ENCODE data around the gene MED27. TPM values are rescaled to one million over a fixed set of nuclear protein-coding genes. Genes with fewer than 3 reads are reported as not detected.

The MED27 gene
- total RNA-seq, 4 donors from 2014 or later: 8.2 to 18.9 (median 11.8) TPM

DNA sequence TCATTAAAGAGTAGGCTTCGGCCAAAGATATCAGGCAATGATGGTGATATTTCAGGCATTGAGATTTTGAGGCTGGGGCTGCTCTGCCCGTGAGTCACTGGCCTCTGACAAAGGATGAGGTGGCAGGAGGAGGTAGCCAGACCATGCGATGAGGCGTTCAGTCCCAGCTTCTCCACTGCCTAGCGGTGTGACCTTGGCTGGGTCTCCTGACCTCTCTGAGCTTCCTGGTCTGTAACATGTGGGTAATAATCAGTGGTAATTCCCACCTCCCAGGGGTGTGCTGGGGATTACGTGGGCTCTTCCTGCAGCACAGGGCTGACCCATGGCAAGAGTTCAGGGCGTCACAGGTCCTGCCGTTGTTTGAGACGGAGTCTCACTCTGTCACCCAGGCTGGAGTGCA, 266.6 kb downstream of the MED27 start:
- DNase-seq (ENCODE audit: low spot score in 2 of 2): no peak

GRCh38 chr9:131812116-131812790, 267.4 kb downstream of the MED27 start:
- Histone ChIP-seq H3K27ac (no peak overlapping the region), H3K27me3 (peaks cover 0 to 73% of the 10 kb centered on the region in 2 donors), H3K4me1 (peaks cover 0 to 6% (median 0%) of the 10 kb centered on the region in 4 donors), H3K4me3 (no peak overlapping the region), H3K36me3 (no peaks in the 10 kb centered on the region), H3K9me3 (no peaks in the 10 kb centered on the region)
- DNase-seq (ENCODE audit: low spot score in 2 of 2): no peak
- TF ChIP-seq POLR2A (IDR thresholded peaks at IDR 0.05): no peak
- TF ChIP-seq CTCF (IDR thresholded peaks at IDR 0.05): no peak
- no peak for TF ChIP-seq EP300 (IDR thresholded peaks at IDR 0.05)
- 82 to 86% methylated on average over 14 to 23 of the region's 23 CpGs for WGBS, 2 donors

More for the DNA sequence above, 266.6 kb downstream of the MED27 start:
- 55 to 80% methylated on average over 8 to 9 of the region's 9 CpGs for WGBS, 2 donors
- no peak for TF ChIP-seq CTCF (IDR thresholded peaks at IDR 0.05)
- TF ChIP-seq POLR2A (IDR thresholded peaks at IDR 0.05): no peak
- no peak for TF ChIP-seq EP300 (IDR thresholded peaks at IDR 0.05)
- Histone ChIP-seq H3K4me1 (no peaks in the 10 kb centered on the region), H3K9me3 (no peaks in the 10 kb centered on the region), H3K4me3 (no peak overlapping the region), H3K27ac (no peak overlapping the region), H3K36me3 (no peaks in the 10 kb centered on the region), H3K27me3 (peaks cover 0 to 71% of the 10 kb centered on the region in 2 donors)

DNA sequence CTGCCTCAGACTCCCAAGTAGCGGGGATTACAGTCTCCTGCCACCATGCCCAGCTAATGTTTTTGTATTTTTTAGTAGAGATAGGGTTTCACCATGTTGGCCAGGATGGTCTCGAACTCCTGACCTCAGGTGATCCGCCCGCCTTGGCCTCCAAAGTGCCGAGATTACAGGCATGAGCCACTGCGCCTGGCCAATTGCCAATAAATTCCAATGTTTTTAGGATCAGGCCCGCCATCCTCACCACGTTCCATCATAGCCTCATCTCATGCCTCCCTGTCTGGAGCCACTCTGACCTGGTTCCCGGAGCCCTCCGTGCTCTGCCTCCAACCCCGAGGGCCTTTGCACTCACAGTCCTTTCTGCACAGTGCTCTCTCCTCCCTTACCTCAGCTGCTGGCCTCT, 268.3 kb downstream of the MED27 start:
- Histone ChIP-seq H3K4me1 (peaks cover 0 to 7% (median 0%) of the 10 kb centered on the region in 4 donors), H3K27ac (no peak overlapping the region), H3K4me3 (no peak overlapping the region), H3K9me3 (no peaks in the 10 kb centered on the region), H3K36me3 (no peaks in the 10 kb centered on the region), H3K27me3 (peaks cover 0 to 79% of the 10 kb centered on the region in 2 donors)
- 72 to 75% methylated on average over 11 of the region's 11 CpGs for WGBS, 2 donors
- no peak for TF ChIP-seq POLR2A (IDR thresholded peaks at IDR 0.05)
- TF ChIP-seq EP300 (IDR thresholded peaks at IDR 0.05): no peak
- no peak for TF ChIP-seq CTCF (IDR thresholded peaks at IDR 0.05)
- DNase-seq (ENCODE audit: low spot score in 2 of 2): no peak

- Histone ChIP-seq H3K36me3 (no peaks in the 10 kb centered on the region), H3K27me3 (peaks cover 0 to 82% of the 10 kb centered on the region in 2 donors), H3K4me1 (peaks cover 0 to 7% (median 0%) of the 10 kb centered on the region in 4 donors), H3K9me3 (no peaks in the 10 kb centered on the region), H3K4me3 (no peak overlapping the region), H3K27ac (no peak overlapping the region)
- TF ChIP-seq EP300 (IDR thresholded peaks at IDR 0.05) (no peak), CTCF (IDR thresholded peaks at IDR 0.05) (no peak), POLR2A (IDR thresholded peaks at IDR 0.05) (no peak)
- DNase-seq (ENCODE audit: low spot score in 2 of 2): no peak
- 51 to 53% methylated on average over 13 to 17 of the region's 23 CpGs for WGBS, 2 donors
Observed at GRCh38 chr9:131810351-131811170, 269.1 kb downstream of the MED27 start.

Other genes with a start within 250 kb of the MED27 start
- 10 to 100 TPM in 1 of 4 donors, 1 to 10 TPM in 1, under 1 TPM in 2; 0.63 to 21.4 (median 1.0) TPM for gene NTNG2, start 82.2 kb upstream of the MED27 start, total RNA-seq